ENCODE measurements around the gene GOLGA8N.

Gene GOLGA8N

DNA sequence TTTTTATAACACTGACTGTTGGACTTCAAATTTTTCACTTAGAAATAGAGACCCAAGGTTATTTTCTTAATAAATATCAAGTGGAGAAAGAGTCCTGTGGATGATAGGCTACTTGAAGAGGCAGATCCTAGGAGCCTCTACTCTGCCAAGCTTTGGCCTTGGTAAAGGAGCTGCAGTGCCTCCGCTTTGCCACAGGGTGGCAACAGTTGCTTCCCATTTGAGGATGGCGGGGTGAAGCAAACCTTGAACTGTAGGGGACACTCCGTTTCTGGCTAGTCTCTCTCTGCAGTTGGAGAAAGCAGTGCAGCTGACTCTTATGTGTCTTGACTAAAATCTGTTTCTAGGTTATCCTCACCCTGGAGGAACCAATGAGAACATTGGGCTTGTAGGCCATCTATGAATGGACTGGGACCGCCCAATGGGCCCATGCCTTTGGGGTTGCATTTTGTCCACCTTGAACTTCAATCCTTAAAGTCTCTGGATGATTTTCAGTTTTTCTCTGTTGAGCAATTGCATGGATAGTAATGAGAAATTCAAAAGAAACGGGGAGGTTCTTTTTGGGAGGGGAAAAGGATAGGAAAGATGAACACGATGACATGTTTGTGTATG is 58.1 kb downstream of the GOLGA8N start:
- DNase-seq (ENCODE audit: low read depth, low spot score), result peak; percentile 73

DNA sequence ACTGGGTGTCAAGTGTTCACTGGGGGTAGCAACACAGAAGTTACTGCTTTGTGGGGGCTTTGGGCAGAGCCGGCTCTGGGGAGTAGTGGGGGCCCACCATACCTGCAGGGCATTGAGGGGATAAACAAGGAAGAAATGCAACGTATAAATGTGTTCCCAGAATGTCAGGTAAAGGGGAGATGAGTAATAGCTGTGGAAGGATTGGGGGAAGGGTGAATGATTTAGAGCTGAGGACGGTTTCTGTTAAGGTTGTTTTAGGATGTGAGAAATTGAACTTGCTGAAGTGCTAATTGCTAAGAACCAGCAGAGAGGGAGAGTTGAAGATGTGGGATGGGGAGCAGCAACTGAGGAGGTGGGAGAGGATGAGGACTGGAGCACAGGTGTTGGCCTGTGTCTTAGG is 58.9 kb downstream of the GOLGA8N start:
- no peak for DNase-seq (ENCODE audit: low read depth, low spot score)

DNA sequence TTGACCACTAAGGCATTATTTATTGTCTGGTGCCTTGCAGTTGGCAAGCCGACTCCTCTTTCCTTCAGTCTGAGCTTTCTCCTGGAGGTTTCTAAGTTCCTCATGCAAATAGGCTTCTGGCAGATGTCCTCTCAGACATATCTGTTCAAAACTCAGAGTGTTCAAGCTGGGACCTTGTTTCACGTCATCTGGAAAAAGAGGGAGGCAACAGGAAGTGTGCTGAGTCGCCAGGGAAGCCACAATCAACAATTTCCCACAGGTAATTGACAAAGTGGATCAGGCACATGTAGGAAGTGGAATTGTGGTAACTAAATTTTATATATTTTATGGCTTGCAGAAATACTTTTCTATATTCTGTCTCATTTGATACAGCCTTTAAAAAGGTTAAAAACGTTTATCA is 62.8 kb downstream of the GOLGA8N start:
- DNase-seq (ENCODE audit: low read depth, low spot score), result no peak

DNA sequence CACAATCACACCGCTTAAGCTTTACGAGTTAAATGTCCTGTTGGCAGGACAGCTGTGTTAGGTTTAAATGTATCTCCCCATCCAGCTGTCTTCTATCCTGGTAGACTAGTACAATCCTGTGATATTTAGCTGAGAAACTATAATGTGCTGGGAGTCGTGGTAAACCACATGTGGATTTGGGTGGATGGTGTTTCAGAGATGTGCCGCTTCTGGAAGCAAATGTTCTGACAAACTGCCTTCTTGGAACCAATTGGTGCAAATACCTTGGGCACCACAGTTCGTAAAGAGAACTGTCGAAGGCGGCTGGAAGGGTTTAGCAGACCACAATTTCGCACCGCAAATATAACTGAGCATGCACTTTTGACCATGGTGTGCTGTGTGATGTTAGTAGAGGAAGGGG is 63.2 kb downstream of the GOLGA8N start:
- DNase-seq (ENCODE audit: low read depth, low spot score), result no peak

Measured in astrocyte of the hippocampus (primary cell).